HG02885 (cell line): ENCODE data around the gene DDR2.
A peak's percentile ranks its signal among the peaks of the same experiment; 100 is the strongest.

ENCODE experiments used
- ATAC-seq: cut with Tn5 transposase; IDR thresholded peaks from one replicate; pipeline ENCODE4 v1.9.1; 2021; ENCODE audit warnings: mild to moderate bottlenecking; ENCODE audit not compliant: unreplicated experiment, poor library complexity

DDR2 gene

DNA sequence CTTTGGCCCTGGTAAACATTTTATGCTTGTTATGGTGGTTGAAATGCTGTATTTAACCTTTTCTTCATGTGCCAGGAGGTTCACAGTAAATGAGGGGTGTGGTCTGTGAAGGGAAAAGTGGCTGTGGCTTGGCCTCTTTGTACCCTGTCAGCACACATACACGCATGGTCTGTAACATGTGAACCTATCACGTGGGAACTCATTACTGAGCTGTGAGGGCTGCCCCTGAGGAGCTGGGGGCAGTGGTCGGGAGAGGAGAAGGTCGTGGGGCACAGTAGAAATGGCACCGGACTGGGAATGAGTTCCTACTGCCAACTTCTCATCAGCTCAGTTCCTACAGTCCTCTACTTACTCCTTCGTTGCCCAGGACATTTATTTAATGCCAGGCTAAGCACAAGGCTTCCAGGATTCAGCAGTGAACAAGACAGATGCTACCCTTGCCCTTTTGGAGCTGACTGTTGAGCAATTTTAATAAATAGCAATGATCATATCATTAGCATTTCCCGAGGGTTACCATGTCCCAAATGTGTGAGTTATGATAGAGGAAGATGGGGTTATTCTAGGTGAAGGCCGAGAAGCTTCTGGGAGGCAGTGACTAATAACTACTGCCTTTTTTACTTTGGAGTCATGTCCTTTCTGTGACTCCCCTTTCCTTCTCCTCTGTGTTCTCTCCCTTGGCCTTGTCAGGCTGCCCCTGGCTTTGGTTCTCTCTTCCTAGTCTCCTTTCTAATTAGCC lies 38.8 kb downstream of the DDR2 start:
- no peak for ATAC-seq

- no peak for ATAC-seq
Measured at GRCh38 chr1:162671664-162672410, 39.6 kb downstream of the DDR2 start.

GRCh38 chr1:162672622-162673260 lies 40.5 kb downstream of the DDR2 start:
- no peak for ATAC-seq

- no peak for ATAC-seq
Measured at GRCh38 chr1:162674034-162674608, 41.9 kb downstream of the DDR2 start.

DNA sequence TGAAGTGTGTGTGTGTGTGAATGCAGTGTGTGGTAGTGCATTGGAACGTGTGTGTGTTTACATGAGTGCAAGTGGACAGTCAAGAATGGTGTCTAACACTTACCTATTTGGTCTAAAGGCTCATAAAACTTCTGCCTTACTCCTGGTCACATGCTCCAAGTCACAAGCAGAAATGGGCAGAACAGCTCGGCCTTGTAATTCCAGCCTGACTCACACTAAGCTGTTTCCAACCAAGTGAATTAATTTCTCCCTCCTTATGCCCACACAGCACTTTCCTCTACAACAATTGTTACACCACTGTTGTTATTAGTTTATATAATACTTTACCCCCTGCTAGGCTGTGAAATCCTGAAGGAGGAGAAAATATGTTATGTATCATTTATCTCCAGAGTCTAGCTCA lies 43.8 kb downstream of the DDR2 start:
- no peak for ATAC-seq

DNA sequence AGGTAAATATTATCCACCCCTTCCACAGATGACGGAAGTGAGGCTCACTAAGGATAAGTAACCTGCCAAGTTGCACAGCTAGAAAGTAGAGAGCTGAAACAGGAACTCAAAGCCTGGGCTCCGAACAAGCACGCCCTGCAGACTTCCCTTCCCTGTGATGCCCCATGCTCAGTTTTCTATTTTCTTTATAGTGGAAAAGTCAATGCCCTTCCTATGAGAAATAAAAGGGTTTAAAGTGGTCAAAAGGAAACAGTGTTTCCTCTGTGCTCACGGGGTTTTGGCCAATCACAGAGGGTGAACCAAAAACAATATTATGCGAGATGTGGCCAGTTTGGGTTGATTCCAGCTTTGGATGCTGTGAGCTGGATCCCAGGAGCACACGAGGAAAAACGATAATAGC lies 44.5 kb downstream of the DDR2 start:
- ATAC-seq, result no peak

DNA sequence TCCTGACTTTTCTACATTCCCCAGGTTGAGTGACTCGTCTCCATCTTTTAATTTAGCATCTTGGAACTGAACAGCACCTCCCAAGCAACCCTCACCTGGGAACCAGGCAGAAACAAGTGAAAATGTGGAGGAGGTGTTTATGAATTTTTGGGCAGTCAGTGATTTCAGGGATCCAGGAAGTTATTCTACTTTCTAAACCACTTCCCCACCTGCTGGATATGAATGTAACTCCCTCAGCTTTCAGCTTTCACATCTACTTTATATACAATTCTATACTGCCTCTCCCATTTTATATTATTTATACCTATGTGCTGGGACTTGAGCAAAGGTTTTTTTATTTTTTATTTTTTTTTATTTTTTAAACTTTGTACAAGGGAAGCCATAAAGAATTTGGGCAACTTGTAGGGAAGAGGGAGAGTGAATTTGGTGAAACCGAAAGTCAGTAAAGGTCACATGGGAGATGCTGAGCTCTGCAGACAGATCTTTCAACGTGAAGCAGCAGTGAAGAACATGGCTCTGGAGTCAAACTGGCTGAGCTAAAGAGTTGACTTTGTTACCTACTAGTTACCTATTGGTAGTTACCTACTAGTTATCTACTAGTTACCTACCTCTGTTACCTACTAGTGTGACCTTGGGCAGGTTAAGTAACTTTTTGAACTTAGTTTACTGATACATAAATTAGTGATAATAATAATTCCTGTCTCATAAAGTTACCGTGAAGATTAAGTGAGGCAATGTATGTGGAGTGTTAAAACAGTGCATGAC lies 45.5 kb downstream of the DDR2 start:
- ATAC-seq, result no peak

GRCh38 chr1:162678439-162678838 lies 46.2 kb downstream of the DDR2 start:
- ATAC-seq, result no peak

GRCh38 chr1:162679298-162679697 lies 47.0 kb downstream of the DDR2 start:
- no peak for ATAC-seq

- ATAC-seq, result no peak
Measured at GRCh38 chr1:162680419-162681121, 48.3 kb downstream of the DDR2 start.

- ATAC-seq, result no peak
Measured at GRCh38 chr1:162681122-162681436, 48.8 kb downstream of the DDR2 start.

- no peak for ATAC-seq
Measured at GRCh38 chr1:162682013-162682419, 49.8 kb downstream of the DDR2 start.

GRCh38 chr1:162687870-162688269 lies 55.6 kb downstream of the DDR2 start:
- ATAC-seq, result peak; percentile 70

DNA sequence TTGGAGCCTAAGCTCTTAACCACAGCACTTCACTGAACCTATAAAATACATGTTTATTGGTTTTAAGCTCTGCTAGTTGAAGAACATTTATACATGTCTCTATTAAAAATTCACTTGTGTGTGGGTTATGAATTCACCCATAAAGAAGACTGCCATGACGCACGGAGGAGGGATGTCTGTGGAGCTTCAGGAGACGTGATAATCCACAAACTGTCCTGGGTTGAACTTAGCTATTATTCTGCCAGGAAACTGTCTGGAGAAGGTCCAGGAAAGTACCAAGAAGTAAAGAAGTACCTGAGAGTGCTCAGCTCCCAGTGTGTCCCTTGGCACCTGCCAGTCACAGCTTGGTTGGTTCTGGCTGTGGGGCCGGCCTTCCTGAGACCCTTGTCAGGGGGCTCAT lies 56.3 kb downstream of the DDR2 start:
- no peak for ATAC-seq

DNA sequence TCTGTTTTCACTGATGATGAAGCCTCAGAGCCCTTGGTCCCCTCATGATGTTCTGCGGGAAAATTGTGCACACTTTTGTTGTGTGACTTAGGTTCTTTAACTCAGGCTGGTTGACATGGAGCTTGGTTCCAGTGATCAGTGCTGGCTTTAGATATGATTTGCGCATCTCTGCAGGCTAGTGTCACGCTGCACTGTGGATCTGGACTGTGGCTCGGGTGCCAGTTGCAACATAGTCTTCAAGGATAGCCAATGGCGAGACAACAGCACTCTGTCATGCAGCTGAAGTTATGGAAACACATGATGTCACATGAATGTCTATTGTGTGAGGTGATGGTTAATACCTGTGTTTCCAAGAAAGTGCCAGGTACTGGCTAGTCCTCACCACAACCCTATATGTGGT lies 56.7 kb downstream of the DDR2 start:
- ATAC-seq, result no peak

GRCh38 chr1:162689745-162690671 lies 57.7 kb downstream of the DDR2 start:
- ATAC-seq, result no peak

GRCh38 chr1:162690672-162691434 lies 58.6 kb downstream of the DDR2 start:
- no peak for ATAC-seq

GRCh38 chr1:162691999-162692575 lies 59.8 kb downstream of the DDR2 start:
- no peak for ATAC-seq
